NCI-H146 treated with DMSO at 0.1 percent for 48 hours (cell line): ENCODE results near the gene ISCU.

Experiments
- DNase-seq: peaks from one replicate; lab custom pipeline; 2025; ENCODE audit not compliant: unreplicated experiment; lab: John Stamatoyannopoulos, UW

ISCU gene

DNA sequence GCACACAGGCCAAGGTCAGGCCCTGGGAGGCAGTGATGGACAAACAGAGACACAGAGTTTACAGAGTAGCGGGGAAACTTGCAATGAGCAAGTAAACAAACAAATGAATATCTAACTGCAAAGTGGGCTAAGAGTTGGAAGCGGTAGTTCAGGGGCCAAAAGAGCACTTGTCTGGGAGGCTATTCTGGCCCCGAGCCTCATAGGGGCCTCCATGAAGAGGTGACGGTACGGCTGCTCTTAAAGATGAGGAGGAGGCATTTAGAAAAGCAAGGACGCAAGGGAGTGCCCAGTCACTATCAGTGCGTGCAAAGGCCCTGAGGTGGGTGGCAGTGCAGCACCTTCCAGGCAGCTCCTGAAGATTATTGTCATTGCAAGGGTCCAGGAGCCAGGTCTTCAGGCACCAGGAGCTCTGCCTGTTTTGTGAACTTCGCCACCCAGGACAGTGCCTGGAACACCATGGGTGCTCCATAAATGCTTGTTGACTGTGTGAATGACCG, 39.9 kb downstream of the ISCU start:
- DNase-seq, result no peak

GRCh38 chr12:108602976-108603704, 40.7 kb downstream of the ISCU start:
- no peak for DNase-seq

- DNase-seq, result no peak
These were observed 41.3 kb downstream of the ISCU start for GRCh38 chr12:108603743-108604142.

GRCh38 chr12:108604208-108604941, 42.0 kb downstream of the ISCU start:
- no peak for DNase-seq

- DNase-seq, result no peak
These were observed 42.7 kb downstream of the ISCU start for GRCh38 chr12:108605000-108605689.

- DNase-seq, result no peak
These were observed 43.5 kb downstream of the ISCU start for GRCh38 chr12:108605690-108606406.

DNA sequence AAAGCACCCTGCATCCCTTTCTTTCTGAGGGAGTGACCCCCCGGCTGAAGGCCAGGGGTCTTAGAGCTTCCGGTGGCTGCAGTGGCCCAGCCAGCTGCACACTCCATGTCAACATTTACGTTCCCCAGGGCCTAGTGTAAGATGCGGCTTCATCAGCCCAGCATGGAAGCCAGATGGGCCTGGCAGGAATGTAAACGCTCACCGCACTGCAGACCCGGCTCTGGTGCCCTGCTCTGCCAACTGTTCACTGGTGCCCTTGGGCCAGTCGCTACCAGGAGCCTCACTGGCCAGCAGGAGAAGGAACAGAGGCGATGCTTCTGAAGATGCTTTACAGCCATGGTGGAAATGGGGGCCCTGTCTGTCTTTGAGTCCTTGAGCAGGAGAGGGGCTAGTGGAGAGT, 44.1 kb downstream of the ISCU start:
- no peak for DNase-seq

- no peak for DNase-seq
These were observed 45.7 kb downstream of the ISCU start for GRCh38 chr12:108607981-108608600.

DNA sequence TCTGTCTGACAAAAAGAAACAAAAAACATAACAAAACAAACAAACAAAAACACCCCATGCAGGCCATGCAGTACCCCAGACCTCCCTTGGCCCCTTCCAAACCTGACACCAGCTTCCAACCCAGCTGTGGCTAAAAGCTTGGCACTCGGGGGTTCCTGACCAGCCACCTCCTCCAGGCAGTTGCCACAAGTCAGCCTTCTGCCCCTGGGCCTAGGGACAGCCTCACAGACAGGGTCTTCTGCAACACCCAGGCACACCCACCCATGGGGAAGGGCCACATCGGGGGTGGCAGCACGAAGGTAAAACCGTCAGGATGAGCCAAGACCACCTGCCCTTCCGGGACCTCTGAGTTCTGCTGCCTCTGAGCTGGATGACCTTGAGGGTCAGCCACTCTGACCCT, 46.2 kb downstream of the ISCU start:
- DNase-seq, result no peak

DNA sequence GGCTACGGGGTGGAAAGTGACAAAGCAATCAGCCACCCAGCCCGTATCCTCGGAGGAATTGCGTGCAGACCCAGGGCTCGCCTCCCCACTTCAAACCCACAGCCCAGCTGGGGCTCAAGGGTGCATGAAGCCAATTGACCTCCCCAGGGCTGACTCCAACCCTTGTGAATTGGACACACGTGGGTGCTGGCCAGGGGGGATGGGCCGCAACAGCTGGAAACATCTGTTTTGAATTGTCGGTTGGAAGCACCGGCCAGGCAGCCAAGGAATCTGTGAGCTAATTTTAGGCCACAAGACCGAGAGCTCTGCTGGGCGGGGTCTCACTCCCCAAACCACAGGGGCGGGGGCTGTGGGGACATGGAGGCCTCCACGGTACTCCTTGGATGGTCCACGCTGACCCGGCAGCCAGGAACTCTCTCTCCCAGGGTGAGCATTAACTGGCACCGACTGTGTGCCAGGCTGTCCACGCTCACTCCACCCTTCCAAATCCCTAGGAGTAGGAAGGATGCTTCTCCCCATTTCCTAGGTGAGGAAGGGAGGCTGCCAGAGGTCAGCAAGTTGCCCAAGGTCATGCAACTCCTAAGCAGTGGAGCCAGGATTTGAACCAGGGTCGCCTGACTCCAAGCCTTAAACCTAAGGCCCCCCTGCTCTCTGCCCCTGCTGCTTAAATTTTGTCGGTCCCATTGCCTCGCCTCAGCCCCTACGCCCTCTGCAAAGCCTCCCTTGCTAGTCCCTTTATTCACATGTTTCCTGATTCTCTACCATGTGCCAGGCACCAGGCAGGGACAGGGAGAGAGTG, 47.3 kb downstream of the ISCU start:
- no peak for DNase-seq

DNA sequence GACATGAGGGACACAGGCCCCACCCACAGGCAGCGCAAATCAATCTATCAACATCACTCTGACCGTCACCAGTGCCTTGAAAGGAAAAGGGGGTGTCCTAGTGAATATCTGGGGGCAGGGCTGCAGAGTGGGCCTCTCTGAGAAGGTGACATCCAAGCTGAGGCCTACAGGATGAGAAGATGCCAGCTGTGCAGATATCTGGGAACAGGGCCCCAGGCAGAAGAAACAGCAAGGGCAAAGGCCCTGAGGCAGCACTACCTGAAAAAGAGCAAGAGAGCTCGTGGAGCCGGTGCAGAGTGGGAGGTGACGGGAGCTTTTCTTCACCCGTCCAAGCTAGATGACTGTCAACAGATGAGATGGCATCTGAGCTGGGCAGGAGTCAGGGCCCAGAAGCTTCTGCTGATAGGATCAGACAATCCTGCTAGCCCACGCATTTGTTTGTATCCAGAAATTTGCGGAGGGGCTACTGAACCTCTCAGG, 48.0 kb downstream of the ISCU start:
- DNase-seq, result no peak

DNA sequence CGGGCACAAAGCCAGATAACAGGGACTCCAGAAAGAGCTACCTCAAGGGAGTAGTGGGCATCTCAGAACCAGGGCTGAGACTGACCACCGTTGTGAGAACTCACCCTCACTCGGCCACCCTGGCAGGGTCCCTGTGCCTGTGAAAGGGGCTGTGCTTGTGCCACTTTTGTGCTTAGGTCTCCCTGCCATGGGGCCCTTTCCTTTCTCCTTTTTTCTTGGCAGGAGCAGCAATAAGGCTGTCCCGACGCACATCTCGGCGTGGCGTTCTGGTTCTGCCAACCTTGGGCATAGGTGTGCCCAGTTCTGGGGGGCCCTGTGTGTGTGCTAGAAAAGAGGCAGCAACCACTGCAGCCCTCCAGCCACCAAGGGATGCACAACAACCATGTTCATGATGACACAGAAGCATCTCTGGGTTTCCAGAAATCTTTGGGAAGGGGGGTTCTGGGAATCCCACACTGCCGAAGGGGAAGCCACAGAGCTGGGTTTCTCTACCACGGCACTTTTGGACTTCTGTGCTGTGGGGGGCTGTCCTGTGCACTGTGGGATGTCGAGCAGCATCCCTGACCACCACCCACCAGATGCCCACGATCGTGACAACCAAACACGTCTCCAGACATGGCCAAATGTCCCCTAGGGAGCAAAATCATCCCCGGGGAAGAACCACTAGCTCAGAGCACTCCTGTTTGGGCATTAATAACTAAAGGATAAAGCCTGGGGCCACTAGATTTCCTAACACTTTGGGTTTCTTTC, 48.6 kb downstream of the ISCU start:
- DNase-seq, result no peak

DNA sequence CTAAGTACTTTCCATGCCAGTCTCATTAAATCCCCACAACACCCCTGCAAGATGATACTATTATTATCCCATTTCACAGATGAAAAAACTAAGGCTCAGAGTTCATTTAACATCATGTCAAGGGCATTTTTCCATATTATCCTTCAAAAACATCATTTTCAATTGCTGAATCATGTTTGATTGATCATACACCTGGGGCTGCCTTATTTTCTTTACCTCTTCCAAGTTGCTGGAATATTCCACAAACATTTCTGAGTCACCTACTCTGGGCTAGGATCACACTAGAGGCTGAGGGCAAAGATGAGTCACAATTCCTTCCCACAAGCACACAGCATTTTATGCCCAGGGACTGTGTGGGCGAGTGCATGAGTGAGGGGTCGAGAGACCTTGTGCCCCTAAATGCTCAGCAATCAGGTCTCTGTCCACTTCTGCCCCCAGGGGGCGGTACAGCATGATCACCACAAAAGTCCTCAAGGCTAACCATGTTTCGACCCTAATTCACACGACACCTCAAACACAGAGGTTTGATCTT, 49.6 kb downstream of the ISCU start:
- DNase-seq, result no peak

DNA sequence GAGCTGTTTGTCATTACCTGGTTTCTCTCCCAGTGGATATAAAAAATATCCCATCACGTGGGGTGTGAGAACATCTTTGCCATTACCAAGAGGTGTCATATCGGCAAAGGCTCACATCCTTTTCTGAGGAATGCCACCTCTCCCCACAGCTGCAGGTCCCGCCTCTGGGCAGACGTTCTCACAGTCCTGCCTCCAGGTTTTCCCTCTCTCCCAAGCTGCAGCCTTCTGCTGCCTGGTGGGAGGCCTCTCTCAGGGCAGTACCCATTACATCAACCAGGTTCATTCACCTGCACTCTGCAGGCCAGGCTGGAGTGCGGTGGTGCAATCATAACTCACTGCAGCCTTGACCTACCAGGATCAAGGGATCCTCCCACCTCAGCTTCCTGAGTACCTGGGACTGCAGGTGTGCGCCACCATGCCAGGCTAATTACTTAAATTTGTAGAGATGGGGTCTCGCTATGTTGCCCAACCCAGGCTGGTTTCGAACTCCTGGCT, 50.4 kb downstream of the ISCU start:
- no peak for DNase-seq

- no peak for DNase-seq
These were observed 51.2 kb downstream of the ISCU start for GRCh38 chr12:108613548-108613947.

DNA sequence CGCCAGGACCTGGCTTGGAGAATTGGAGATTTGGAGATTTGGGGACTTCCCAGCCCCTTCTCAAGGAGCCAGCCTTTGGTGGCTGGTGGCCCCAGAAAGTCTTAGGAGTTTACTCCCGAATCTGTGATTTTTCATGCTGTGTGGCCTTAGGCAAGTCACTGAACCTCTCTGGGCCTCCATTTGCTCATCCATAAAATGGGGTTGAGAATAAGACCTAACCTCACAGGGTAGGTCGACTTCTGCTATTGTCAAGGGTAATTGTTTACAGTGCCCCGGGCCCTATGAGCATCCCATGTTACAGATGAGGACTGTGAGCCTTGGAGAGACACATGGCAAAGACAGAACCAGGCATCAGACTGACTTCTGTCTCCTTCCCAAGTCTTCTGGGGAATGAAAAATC, 51.6 kb downstream of the ISCU start:
- DNase-seq, result no peak

DNA sequence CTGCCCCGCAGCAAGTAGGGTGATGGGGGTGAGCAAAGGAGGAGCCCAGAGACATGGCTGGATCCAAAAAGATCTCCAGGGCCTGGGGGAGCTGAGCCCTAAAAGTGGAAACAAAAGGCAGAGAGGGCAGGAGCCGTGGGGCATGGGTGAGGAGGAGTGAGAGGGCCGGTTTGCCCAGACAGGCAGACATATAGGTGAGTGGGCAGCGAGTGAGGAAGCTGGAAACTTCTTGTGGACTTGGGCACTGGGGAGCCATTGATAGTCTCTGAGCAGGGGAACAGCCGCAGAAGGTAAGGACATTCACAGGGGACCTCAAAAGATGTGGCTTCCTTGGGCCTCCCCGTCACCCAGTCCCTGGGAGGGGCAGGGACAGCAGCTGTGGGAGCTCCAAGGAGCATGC, 52.2 kb downstream of the ISCU start:
- DNase-seq, result no peak

DNA sequence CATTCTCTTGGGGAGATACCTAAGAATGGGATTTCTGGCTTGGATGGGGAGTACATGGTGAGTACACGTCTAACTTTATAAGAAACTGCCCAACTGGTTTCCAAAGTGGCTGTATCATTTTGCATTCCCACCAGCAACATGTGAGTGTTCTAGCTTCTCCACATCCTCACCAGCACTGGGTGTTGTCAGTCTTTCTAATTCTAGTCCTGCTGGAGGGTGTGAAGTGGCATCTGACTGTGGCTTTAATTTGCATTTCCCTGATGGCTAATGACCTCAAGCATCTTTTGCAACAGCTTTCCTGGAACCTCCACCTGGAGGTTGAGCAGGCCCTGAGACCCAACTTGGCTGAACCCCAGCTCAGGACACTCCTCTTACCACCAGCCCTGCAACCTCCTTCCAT, 53.5 kb downstream of the ISCU start:
- no peak for DNase-seq

DNA sequence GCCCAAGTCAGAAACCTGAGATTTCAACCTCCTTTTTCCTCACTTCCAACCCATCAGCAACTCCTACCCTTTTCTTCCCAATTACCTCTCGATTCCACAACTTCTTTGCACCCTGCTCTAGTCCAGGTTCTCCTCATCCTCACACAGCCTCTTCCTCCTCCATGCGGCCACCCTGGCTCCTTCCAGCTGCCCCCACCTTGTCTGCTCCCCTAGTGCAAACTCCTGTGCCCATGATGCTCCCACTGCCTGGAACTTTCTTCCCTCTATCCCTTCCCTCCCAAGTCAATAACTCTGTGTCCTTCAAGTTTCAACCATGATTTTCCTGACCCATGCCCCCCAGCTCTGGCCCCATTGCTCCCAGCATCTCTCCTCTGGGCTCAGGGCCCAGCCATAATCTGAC, 54.0 kb downstream of the ISCU start:
- no peak for DNase-seq
